Astrocyte (in vitro differentiated cells and primary cell): ENCODE measurements around the gene CR1L.

Experiments
- CTCF ChIP-seq: IDR thresholded peaks from 2 replicates; pipeline ENCODE4 v1.5.1; 2011; ENCODE audit warnings: low read depth, mild to moderate bottlenecking, inconsistent platforms, low read length, moderate library complexity; ENCODE audit not compliant: insufficient read depth
- EZH2 ChIP-seq: IDR thresholded peaks from 2 replicates; pipeline ENCODE4 v1.6.1; 2012; ENCODE audit warnings: mild to moderate bottlenecking, low read length, inconsistent platforms; ENCODE audit not compliant: insufficient read depth

- TF ChIP-seq CTCF (no peak), EZH2 (no peak)
These were observed 118.2 kb downstream of the CR1L start for GRCh38 chr1:207763091-207763490.
